ENCODE data around the gene JMJD1C.
"Not testable (repeated sequence)": the region's sequence is repeated elsewhere in the genome, so short reads cannot be mapped to it uniquely, and the experiment has no call there.

JMJD1C gene

DNA sequence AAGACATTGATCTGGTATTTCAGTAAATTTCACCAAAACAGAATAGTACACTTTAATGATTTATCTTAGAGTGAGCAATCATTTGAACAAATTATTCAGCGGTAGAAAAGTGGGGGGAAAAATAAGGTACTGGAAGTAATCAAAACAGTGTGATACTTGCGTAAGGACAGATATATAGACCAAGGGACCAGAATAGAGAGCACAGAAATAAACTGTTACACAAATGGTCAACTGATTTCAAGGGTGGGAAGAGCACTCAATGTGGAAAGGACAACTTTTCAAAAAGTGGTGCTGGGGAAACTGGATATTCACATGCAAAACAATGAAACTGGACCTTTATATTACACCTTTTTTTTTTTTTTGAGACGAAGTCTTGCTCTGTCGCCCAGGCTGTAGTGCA is 212.7 kb downstream of the JMJD1C start:
- no peak for DNase-seq

DNA sequence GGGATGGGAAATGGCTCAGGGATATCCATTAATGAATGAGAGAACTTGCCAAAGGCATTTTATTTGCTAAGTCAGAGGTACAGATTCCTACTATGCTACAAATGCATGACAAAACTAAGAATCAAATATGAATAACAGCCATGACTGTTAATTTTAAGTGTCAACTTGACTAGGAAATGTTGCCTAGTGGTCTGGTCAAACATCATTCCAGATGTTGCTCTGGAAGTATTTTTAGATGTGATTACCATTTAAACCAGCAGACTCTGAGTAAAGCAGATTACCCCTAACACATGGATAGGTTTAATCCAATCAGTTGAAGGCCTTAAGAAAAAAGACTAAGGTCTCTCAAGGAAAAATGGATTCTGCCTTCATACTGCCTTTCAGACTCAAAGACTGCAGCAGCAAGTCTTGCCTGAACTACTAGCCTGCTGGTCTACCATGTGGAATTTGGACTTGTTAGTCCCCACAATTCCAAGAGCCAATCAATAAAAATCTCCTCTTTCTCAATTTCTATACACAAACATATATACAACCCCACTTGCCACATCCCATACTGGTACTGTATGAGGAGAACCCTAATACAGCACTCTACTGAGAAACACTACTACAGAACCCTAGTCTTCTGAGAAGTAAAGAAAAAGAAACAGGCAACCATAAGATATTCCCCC is 213.5 kb downstream of the JMJD1C start:
- no peak for DNase-seq

DNA sequence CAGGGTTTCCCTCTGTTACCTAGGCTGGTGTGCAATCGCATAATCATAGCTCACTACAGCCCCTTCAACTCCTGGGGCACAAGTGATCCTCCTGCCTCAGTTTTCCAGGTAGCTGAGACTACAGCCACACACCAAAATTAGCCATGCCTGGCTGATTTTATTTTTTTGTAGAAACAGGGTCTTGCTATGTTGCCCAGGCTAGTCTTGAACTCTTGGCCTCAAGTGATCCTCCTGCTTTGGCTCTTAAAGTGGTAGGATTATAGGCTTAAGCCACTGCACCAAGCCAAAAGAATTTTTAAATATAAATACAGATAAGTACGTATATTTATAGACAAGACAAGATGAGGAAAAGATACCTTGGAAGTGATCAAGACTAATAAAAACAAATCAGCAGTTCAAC is 215.7 kb downstream of the JMJD1C start:
- DNase-seq: no peak

- DNase-seq: no peak
Observed at GRCh38 chr10:63247771-63248170, 218.0 kb downstream of the JMJD1C start.

DNA sequence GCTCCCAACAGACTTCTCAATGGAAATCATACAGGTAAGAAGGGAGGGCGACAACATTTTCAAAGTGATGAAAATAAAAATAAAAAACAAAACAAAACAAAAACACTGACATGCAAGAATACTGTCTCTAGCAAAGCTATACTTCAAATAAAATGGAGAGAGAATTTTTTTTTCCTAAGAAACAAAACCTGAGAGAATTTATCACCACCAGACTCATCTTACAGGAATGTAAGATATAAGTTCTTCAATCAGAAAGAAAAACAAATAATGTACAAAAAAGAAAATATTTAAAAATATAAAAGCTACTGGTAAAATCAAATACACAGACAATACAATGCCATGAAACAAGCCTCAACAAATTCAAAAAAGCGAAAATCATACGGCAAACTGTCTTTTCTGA is 219.4 kb downstream of the JMJD1C start:
- no peak for DNase-seq

GRCh38 chr10:63241841-63242281 is 223.9 kb downstream of the JMJD1C start:
- no peak for DNase-seq

- DNase-seq: no peak
Observed at GRCh38 chr10:63240807-63241206, 225.0 kb downstream of the JMJD1C start.

- no peak for DNase-seq
Observed at GRCh38 chr10:63238501-63238900, 227.3 kb downstream of the JMJD1C start.

- no peak for DNase-seq
Observed at GRCh38 chr10:63237396-63237795, 228.4 kb downstream of the JMJD1C start.

GRCh38 chr10:63236113-63236935 is 229.5 kb downstream of the JMJD1C start:
- no peak for DNase-seq

DNA sequence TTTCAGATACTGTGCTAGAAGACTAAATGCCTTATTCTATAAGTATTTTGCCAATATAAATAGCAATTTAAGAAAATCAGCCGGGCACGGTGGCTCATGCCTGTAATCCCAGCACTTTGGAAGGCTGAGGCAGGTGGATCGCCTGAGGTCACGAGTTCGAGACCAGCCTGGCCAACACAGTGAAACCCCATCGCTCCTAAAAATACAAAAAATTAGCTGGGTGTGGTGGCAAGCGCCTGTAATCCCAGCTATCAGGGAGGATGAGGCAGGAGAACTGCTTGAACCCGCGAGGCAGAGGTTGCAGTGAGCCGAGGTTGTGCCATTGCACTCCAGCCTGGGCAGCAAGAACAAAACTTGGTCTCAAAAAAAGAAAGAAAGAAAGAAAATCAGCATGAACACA is 230.6 kb downstream of the JMJD1C start:
- not testable (repeated sequence) for DNase-seq

GRCh38 chr10:63229161-63229560 is 236.6 kb downstream of the JMJD1C start:
- no peak for DNase-seq

GRCh38 chr10:63228237-63228636 is 237.5 kb downstream of the JMJD1C start:
- no peak for DNase-seq

GRCh38 chr10:63227207-63227895 is 238.4 kb downstream of the JMJD1C start:
- no peak for DNase-seq

GRCh38 chr10:63224241-63224640 is 241.5 kb downstream of the JMJD1C start:
- DNase-seq: no peak

GRCh38 chr10:63221950-63222349 is 243.8 kb downstream of the JMJD1C start:
- no peak for DNase-seq

GRCh38 chr10:63219749-63220148 is 246.0 kb downstream of the JMJD1C start:
- DNase-seq: no peak

GRCh38 chr10:63217120-63217605 is 248.6 kb downstream of the JMJD1C start:
- no peak for DNase-seq

GRCh38 chr10:63214571-63214970 is 251.2 kb downstream of the JMJD1C start:
- DNase-seq: no peak

- DNase-seq: no peak
Observed at GRCh38 chr10:63213489-63213888, 252.3 kb downstream of the JMJD1C start.

DNA sequence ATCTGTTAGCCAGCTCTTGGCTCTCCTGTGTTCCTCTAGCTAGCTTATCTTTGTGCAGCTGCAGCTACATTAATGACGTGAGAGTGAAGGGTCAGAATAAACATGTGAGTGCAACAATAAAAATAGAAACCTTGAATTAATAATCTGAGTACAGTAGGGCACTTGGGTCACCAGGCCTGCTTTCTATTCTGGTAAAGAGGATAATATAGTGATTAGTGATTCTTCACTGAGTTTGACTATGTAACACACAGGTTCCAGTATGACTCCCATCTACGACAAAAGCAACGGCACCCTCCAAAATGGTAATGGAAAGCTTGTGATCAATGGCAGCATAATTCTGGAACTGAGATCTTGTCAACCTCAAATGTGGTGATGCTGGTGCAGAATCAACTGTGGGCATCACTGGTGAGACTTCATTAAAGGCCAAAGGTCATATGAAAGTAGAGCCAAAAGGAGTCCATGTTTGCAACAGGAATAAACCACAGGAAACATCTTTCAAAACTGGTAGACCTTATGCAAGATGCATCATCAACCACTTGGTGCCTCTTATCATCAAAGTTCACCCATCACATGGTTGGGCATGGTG is 255.1 kb downstream of the JMJD1C start:
- no peak for DNase-seq

GRCh38 chr10:63209705-63210104 is 256.1 kb downstream of the JMJD1C start:
- no peak for DNase-seq

GRCh38 chr10:63208986-63209385 is 256.8 kb downstream of the JMJD1C start:
- DNase-seq: no peak

Measured in activated naive CD4-positive, alpha-beta T cell treated with anti-CD3 and anti-CD28 coated beads, Interleukin-2, amount 50 U/mL, for 16 hours (primary cell).